GM12891 (cell line): ENCODE measurements around the gene S100A3.

Source experiments
- POLR2A ChIP-seq: IDR thresholded peaks from 2 replicates; pipeline ENCODE4 v1.6.1; 2011; ENCODE audit warnings: low read depth, low read length, control low read depth
- POLR2AphosphoS5 ChIP-seq: IDR thresholded peaks from 2 replicates; pipeline ENCODE4 v1.6.1; 2011; ENCODE audit warnings: low read depth, low read length, control low read depth

- TF ChIP-seq POLR2AphosphoS5 (no peak), POLR2A (no peak)
Observed at GRCh38 chr1:153498746-153499145, 50.3 kb downstream of the S100A3 start.
